GM19193 (cell line): Measurements from ENCODE around the gene VAV3.

Source experiments
- POLR2A ChIP-seq: IDR thresholded peaks from 4 replicates; pipeline ENCODE4 v1.6.1; 2011; ENCODE audit not compliant: insufficient read depth, insufficient read length; ENCODE audit errors: extremely low read depth

VAV3 gene

DNA sequence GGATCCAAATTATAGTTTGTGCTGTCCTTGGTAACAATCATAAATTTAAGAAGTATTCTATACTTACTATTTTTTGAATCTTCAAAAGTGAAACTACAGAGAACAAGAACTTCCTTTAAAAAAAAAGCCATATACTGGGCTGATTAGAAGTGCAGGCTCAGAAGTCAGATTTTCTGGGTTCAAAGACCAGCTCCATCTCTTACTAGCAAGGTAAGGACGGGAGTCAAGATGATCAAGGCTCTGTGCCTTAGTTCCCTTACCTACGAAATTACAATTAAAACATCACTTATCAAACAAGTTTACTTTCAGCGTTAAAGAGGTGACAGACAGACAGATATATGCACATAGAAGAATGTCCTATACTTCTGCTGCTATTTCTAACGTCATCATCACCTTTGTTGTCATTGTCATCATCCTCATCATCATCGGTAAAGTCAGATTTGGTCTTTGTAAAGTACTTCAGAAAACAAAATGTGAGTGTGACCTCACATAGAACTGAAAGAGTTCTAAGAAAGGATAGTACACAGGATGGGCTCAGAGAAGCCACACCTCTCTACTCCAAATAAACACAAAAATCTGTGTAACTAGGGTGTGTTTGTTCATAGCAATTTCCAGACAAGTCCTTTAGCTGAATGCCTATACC is 178.7 kb downstream of the VAV3 start:
- TF ChIP-seq POLR2A = no peak

DNA sequence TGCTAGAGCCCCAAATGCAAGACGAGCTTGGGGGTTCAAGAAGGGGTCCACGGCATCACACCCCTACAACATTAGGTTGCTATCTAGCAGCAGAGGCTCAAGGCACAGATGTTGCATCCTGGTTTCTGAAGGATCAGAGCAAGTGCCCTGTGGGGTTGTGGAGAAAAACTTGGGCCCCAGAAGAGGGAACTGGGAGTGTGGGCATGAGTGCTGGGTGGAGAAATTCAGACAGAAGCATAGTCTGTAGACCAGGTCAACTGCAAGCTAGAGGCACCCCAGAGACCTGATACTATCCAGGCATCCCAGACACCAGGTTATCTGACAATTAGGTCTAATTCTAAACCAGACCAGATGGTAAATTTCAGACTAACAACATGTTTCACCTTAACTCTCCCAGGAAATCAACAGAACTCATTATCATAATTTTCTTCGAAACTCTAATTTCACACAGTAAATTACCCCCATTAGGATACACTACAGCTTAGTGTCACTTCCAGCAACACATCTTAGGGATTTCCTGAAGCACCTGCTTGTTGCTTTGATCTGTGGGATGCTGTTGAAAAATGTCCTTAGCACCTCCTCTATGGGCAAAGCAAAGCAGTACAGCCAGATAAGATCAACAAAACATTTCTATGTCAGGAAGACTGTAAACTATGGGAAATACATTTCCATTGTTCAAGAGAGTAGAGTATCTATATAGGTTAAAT is 179.3 kb downstream of the VAV3 start:
- TF ChIP-seq POLR2A = no peak

DNA sequence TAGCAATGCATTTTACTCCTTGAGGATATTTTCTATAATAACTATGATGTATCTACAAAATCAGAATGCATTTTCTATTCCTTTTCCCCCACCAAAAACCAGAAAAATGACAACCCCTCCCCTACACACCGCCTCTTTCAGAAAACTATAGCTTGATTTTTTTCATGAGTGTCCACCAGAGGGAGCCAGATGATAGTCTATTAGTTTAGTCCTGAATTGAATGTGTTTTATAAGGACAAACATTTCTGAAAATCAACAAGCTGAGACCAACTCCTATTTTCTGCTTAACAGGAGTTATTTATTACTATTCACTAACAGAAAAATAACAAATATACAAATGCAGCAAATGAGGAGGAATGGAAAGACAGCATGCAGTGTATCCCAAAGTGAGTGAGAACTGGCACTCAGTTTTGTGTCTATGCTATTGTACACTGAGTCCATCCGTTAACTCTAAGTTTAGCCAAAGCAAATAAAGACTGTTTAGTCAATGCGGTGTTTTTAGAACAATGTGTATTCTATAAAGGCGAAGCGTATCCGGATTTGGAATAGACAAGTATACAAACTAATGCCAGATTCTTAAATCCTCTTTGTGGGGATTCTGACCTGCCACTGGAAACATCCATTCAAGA is 182.6 kb downstream of the VAV3 start:
- no peak for TF ChIP-seq POLR2A

DNA sequence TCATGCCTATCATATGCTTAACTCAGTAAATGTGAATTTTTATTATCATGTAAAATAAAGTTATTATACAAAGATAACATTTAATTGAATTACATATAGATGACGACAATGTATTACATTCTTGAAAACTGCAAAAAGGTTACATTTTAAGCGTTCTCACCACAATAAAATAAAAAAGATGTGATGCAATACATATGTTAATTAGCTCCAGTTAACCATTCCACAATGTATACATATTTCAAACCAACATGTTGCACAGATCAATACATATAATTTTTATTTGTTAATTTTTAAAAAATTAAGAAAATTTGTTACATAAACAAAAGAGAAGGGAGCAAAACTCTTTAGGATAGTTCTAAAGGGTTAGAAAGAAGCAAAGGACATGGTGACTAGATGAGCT is 183.7 kb downstream of the VAV3 start:
- TF ChIP-seq POLR2A = no peak

DNA sequence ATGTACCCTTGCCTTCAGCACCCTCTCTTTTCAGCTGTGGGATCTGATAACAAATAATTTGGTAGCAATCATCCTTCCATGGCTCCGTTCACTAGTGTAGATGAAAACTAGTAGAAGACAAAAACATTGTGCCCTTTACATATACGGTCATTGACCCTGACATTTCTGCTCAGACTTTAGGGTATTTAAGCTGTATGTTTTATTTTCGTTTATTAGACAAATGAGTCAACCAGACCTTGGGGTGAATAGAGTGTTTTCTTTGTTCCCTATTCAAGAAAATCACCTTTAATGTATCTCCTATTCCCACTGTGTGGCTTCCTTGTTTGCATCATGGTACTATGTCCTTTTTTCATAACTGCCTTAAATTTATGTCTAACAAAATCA is 187.3 kb downstream of the VAV3 start:
- no peak for TF ChIP-seq POLR2A

DNA sequence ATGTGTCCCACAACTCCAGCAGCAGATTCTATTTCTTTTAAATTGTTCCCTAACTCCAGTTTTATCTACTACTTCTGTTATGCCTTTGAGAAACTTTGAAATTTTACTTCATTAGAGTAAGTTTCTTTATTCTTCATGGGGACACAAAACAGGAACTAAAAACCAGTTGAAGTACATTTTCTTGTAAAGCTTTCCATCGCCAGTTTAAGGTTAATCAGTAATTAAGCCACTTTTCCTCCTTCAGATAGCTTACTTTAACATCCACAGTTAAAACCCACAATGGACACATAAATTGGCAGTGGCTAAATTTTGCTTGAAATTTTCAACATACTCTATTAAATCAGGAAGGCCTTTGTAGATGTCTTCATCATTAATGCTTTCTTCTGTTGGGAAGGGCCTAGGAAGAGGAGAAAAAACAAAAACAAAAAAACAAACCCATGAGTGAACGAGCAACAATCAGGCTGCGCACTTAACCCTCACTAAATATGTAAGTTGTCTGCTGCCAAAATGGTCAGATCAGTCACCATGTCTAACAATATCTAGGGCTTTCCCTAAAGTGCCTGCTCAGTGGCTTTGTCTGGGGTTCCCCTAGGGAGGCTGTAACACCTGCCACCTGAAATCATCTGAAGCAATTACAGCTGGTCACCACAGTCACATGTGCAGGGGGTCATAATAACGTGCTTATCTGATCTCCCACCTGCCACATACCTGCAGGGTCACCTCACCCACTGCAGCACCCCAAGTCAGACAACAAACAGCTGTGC is 187.9 kb downstream of the VAV3 start:
- no peak for TF ChIP-seq POLR2A

DNA sequence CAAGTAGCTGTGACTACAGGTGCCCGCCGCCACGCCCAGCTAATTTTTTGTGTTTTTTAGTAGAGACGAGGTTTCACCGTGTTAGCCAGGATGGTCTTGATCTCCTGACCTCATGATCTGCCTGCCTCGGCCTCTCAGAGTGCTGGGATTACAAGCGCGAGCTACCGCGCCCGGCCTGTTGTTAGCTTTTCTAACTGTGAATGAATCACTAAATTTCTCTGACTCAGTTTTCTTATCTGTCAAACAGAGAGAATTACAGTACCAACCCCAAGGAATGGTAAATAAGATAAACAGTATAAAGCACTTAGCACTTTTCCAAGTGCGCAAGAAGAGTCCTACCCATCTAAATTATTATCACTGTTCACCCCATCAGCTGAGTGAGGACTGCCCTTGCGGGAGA is 193.6 kb downstream of the VAV3 start:
- TF ChIP-seq POLR2A = no peak

DNA sequence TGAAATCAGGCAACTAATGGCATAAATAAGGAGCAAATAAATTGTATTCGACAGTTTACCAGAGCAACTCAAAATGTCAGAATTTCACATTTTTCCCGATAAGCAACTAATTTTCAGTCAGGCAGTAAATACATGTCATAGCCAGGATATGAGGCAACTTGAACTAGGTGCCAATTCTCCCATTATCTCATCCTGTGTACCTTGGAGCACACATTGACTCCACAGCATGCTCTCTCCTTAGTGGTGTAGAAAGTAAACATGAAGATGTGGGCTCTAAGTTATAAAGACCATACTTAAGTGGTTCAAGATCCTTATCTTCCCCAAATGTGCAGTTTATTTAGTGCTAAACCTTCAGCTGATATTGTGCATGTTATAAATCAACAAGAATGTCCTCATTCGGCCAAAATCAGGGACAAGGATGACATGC is 197.8 kb downstream of the VAV3 start:
- TF ChIP-seq POLR2A = no peak

DNA sequence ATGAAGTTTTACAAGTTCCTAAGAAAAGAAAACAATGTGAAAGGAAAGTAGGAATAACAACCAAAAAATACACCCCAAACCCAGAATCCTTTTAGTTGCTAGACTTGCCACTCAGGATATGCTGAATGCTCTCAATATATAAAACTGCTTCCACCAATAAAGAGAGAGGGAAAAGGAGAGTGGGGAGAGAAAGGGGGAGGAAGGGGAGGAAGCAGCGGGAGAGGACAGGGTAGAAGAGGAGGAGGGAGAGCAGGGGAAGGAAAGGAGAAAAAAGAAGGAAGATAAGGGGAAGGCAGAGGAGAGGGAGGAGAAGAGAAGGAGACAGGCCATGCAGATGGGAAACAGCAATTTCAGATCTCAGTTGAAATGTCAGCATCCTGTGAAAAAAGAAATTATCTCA is 198.4 kb downstream of the VAV3 start:
- no peak for TF ChIP-seq POLR2A

DNA sequence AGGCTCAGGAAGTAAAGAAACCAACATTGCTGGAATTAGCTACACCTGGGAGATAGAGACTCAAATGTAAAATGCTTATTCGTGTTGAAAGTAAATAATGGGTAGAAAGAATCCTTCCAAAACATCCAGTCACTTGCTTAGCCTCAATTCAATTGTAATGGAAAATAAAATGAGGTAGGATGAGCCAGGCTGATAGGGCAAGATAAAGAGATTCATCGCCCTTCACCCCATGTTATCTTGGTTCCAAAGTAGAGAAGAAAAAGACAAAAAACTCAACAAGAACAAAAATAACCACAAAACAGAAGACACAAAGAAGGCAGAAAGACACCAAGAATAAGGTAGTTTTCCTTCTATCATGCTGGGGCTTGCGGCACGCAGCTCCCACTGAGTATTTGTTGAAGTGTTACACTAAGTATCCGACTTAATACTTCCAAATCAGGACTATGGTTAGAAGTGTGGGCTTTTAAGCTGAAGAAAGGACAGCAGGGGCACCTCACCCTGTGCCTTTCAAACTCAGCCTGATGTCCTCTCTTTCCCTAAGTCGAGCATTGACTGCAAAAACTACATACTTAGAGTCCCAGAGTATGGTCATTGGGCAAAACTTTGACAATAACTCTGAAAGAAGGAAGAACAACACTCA is 202.1 kb downstream of the VAV3 start:
- TF ChIP-seq POLR2A = no peak

DNA sequence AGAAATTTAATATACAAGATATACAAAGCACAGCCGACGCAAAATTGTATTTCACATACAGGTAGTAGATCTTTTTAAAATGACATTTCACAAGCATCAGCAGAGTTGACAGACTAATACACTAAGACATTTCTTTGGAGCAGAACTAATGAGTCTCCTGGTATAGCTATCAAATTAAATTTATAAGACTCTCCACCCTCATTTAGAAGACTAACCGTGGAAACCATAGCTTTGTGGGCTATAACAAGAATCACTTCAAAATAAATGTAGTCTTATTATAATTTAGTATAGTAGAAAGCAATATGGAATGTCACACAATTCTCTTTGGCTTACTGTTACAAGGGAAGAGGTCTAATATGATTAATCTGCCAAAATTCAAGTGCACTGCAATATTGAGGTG is 204.9 kb downstream of the VAV3 start:
- TF ChIP-seq POLR2A = no peak

DNA sequence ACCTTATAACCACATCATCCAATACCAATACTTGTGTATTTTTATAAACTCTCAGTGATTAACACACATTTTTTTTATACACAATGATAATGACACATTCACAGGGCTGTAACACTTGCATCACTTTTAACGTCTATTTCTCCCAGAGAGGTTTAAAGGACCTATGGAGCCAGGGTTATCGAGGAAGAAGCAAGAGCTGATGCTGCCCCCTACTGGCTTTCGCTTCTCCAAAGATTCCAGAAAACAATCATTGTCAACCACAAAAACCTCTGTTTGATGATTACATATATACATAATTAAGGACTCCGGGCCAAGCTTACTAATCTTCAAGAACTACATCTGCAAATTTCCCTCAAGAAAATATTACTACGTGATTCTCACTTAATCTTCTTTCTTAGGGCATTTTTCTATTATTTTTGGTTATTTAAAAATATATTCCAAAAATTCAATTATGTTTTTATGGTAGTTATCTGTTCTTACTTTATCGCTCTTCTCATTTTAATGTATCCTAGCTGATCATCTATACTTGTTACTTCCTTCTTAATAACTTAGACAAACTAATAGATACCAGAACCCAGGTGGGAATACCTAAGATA is 214.5 kb downstream of the VAV3 start:
- TF ChIP-seq POLR2A = no peak

DNA sequence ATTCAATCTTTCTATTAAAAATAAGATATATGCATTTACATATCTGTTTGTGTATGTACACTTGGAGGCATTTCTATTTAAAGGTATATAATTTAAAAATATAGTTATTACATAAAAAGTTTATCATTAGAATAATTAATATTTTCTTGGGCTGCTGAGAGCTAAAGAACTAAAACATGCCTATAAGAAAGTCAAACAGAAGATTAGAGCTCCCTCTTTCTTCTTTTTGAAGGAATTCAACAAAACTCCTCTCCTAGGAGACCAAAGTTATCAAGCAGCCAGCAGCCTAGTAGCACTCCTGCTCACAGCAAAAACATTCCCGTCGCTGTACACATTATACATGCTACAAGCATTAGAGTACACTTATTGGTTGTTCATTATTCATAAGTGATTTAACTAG is 216.4 kb downstream of the VAV3 start:
- no peak for TF ChIP-seq POLR2A

DNA sequence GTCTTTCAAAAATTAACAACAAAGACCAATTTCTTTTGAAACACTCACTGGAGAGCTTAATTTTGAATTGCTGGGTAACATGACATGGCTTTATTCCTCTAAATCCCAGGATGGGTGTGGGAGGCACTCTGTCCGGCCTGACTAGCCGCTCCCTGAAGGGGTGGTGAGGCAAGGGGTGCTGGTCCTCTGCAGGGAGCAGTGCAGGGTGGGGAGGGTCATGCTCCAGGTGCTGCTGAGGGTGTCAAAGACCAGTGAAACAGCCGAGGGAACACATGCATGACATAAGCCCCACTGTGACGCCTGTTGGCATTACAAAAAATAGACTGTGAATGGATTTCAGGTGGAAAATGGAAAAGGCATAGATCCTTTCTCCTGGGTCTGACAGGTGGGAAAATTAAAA is 223.7 kb downstream of the VAV3 start:
- TF ChIP-seq POLR2A = no peak

DNA sequence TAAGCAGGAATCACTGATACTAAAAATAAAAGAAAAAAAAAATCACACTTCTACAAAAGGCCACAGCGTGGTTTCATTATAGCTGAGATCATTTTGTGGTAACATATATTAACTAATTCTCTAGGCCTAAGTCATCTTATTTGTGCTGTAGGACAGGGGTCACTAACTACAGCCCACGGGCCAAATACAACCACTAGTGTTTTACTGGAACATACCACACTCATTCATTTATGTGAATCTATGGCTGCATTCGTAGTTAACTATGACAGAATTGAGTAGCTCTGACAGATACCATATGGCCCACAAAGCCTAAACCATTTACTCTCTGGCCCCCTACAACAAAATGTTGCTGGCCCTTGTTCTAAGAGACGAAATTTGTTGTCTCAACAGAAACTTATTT is 224.4 kb downstream of the VAV3 start:
- no peak for TF ChIP-seq POLR2A

DNA sequence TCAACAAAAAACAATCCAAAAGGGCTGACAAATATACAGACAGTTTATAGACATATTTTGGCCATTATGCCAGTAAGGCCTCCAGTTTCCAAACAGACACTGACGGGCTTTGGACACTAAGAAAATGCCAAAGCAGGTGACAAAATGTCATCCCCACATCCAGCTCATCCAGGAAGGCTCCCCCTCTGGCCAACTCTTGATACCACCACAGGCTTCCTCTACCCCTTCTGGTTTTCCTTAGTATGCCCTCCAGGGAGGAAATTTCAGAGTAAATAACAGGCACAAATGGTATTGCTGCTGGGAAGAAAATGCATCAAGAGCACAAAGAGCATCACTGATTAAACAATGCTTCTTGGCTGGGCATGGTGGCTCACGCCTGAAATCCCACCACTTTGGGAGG is 225.3 kb downstream of the VAV3 start:
- TF ChIP-seq POLR2A = no peak

DNA sequence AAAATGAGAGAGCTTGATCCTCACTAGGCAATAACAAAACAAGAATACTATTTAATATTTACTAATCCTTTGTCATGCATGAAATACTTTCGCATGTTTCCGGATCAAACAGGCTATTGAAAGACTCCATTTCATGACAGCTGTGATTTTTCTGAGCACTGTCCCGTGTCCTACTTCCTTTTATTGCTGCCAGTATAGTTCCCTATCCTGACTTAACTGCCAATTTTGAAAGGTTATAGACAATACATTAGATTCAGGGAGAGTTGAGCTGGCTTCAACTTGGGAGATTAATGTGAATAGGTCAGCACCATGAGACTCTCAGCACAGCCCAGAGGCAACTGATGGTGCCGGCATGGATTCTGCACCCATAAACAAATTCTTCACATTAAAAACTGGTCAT is 225.8 kb downstream of the VAV3 start:
- TF ChIP-seq POLR2A = no peak
